Thoracic aorta (tissue), 2 donors: Measurements from ENCODE around the gene ARID1B. TPM values are rescaled to one million over a fixed set of nuclear protein-coding genes. Genes with fewer than 3 reads are reported as not detected.

Experiments
- ATAC-seq: fragments of 150-250 bp; one replicate; pipeline ENCODE4 v1.8.0; 2017; ENCODE audit warnings: low read depth; ENCODE audit not compliant: insufficient number of reproducible peaks, low FRiP score
- DNase-seq: peaks from one replicate; pipeline ENCODE4 v3.0.0-alpha.2; 2020; ENCODE audit warnings: low spot score
- H3K27ac ChIP-seq, 2 donors: fragments of 200-600 bp; sonication (generic); 1 replicate in 1 of 2; 2 replicates in 1 of 2; pipeline ENCODE4 v1.5.1; 2016; ENCODE audit warnings: mild to moderate bottlenecking in 2 of 2, moderate library complexity in 2 of 2
- H3K27me3 ChIP-seq: fragments of 200-600 bp; sonication (generic); replicated peaks from 2 replicates; pipeline ENCODE4 v1.6.0; 2016; ENCODE audit warnings: mild to moderate bottlenecking; ENCODE audit not compliant: insufficient read depth
- H3K36me3 ChIP-seq: fragments of 200-600 bp; sonication (generic); one replicate; pipeline ENCODE4 v1.5.1; 2016
- H3K4me1 ChIP-seq, 2 donors: fragments of 200-600 bp; sonication (generic); 1 replicate in 1 of 2; 2 replicates in 1 of 2; pipeline versions ENCODE4 v1.5.1 to v1.6.0; 2016; ENCODE audit warnings: low read depth in 2 of 2, mild to moderate bottlenecking in 1 of 2; ENCODE audit not compliant: control insufficient read depth in 1 of 2
- H3K4me3 ChIP-seq: fragments of 200-600 bp; sonication (generic); 2 replicates; pipeline ENCODE4 v1.5.1; 2016; ENCODE audit warnings: mild to moderate bottlenecking
- H3K9me3 ChIP-seq: fragments of 200-600 bp; sonication (generic); 2 replicates; pipeline ENCODE4 v1.5.1; 2016
- CTCF ChIP-seq: fragments of 200-600 bp; sonication (generic); IDR thresholded peaks from one replicate; pipeline ENCODE4 v1.5.1; 2019; ENCODE audit warnings: antibody characterized with exemption
- total RNA-seq, 2 donors: library from RNA; depleted of rRNA; stranded (reverse); fragments of >200 nt; gene quantifications; one replicate each; pipeline versions ENCODE4 v1.1.0 to v1.2.3, GENCODE V29; 2016

ARID1B gene
- total RNA-seq, 2 donors from 2014 or later = 120 to 158 TPM

DNA sequence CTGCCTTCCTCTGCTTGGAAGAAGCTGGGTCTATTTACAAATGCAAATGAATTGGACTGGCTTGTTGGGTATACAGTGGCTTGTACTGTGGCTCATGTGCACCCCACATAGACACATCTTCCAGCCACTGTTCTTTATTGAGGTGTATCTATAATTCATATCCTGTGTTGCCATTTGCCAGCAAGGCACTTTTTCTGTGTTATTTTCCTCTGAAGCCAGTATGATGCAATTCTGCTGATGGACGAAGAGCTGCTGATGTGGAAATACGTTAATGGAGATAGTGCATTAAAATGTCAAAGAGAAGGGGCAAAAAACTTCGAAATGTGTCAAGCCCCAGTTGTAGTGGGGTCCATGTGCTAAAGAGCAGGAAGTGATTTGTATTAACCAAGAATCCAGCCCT is 378.6 kb downstream of the ARID1B start:
- no peak for ATAC-seq
- no peaks in the 10 kb centered on the region for H3K36me3 ChIP-seq

DNA sequence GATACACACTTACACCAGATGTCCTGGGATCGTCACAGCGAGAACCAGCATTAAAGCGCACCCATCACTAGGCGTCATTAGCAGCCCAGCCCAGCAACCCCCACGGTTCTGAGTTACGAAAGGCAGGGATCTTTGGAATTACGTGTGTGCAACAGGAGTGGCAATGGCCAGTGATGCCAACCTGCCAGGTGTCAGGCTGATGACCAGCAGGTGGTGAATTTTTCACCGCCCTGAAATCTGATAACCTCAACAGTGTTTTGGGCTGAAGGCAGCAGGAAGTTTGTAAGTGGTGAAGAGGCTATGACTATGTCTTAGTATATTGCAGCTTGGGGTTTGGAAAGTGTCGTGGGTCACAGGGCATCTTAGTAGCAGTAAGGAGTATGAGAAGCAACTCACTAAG is 380.1 kb downstream of the ARID1B start:
- Histone ChIP-seq H3K36me3 (no peaks in the 10 kb centered on the region), H3K9me3 (no peaks in the 10 kb centered on the region), H3K27ac (no peak overlapping the region), H3K27me3 (no peaks in the 10 kb centered on the region), H3K4me3 (no peak overlapping the region), H3K4me1 (peaks cover 0 to 6% of the 10 kb centered on the region in 2 donors)
- no peak for ATAC-seq
- TF ChIP-seq CTCF = no peak
- DNase-seq = no peak

More for the DNA sequence above, 378.6 kb downstream of the ARID1B start:
- Histone ChIP-seq H3K4me3 (no peak overlapping the region), H3K27me3 (no peaks in the 10 kb centered on the region), H3K27ac (no peak overlapping the region), H3K4me1 (peaks cover 3 to 20% of the 10 kb centered on the region in 2 donors), H3K9me3 (no peaks in the 10 kb centered on the region)
- TF ChIP-seq CTCF = no peak
- no peak for DNase-seq

- Histone ChIP-seq H3K27ac (no peak overlapping the region), H3K27me3 (no peaks in the 10 kb centered on the region), H3K4me1 (no peaks in the 10 kb centered on the region), H3K4me3 (no peak overlapping the region), H3K36me3 (no peaks in the 10 kb centered on the region), H3K9me3 (no peaks in the 10 kb centered on the region)
- TF ChIP-seq CTCF = no peak
- ATAC-seq = no peak
- DNase-seq = no peak
Observed at GRCh38 chr6:157158456-157158855, 381.3 kb downstream of the ARID1B start.

- Histone ChIP-seq H3K27ac (no peak overlapping the region), H3K4me1 (no peaks in the 10 kb centered on the region), H3K36me3 (no peaks in the 10 kb centered on the region), H3K4me3 (no peak overlapping the region), H3K27me3 (no peaks in the 10 kb centered on the region), H3K9me3 (no peaks in the 10 kb centered on the region)
- TF ChIP-seq CTCF = no peak
- DNase-seq (no peak), ATAC-seq (no peak)
Observed at GRCh38 chr6:157158897-157159296, 381.7 kb downstream of the ARID1B start.

DNA sequence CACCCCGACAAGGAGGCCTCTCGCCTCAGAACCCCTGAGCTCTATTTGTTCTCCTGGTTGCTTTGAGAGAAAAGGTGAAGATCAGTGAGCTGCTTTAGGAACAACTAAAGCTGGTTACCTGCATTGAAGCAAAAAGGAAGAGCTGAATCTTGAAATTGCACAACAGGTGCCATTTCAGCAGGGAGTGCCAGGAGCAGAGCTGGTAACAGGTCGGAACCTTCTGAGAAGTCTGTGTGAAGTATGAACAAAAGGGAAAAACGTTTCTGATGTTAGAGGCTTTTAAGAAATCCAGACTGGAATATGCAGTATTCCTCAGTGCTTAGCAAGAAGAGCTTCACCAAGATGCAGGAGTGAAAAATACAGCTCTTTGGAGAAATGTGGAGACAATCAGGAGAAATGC is 382.2 kb downstream of the ARID1B start:
- no peak for ATAC-seq
- Histone ChIP-seq H3K36me3 (no peaks in the 10 kb centered on the region), H3K27me3 (no peaks in the 10 kb centered on the region), H3K27ac (no peak overlapping the region), H3K9me3 (no peaks in the 10 kb centered on the region), H3K4me3 (no peak overlapping the region), H3K4me1 (no peaks in the 10 kb centered on the region)
- DNase-seq = no peak
- TF ChIP-seq CTCF = no peak
